RWPE2 (cell line): ENCODE data around the gene AKAP5.

Experiments
- ATAC-seq: fragments of 200-7000 bp; cut with Tn5 transposase; 3 replicates; pipeline ENCODE4 v1.9.1; 2021; ENCODE audit warnings: low read depth
- DNase-seq: peaks from one replicate; pipeline ENCODE4 v3.0.0-alpha.2; 2020; ENCODE audit warnings: low spot score
- H3K27ac ChIP-seq: fragments of 450-650 bp; 2 replicates; pipeline ENCODE4 v1.5.1; 2017; ENCODE audit warnings: mild to moderate bottlenecking; ENCODE audit not compliant: poor library complexity, severe bottlenecking
- H3K27me3 ChIP-seq: fragments of 250-450 bp; sonication (Bioruptor Pico); 2 replicates; pipeline ENCODE4 v1.5.1; 2021; ENCODE audit warnings: mild to moderate bottlenecking, moderate library complexity; ENCODE audit not compliant: insufficient read depth, poor library complexity, severe bottlenecking
- H3K36me3 ChIP-seq: fragments of 250-450 bp; sonication (Bioruptor Pico); 2 replicates; pipeline ENCODE4 v1.5.1; 2020; ENCODE audit warnings: low read depth, mild to moderate bottlenecking, moderate library complexity
- H3K4me1 ChIP-seq: fragments of 250-450 bp; sonication (Bioruptor Pico); 2 replicates; pipeline ENCODE4 v1.5.1; 2021; ENCODE audit warnings: mild to moderate bottlenecking, moderate library complexity; ENCODE audit not compliant: insufficient read depth, poor library complexity, severe bottlenecking
- H3K4me3 ChIP-seq: fragments of 250-450 bp; sonication (Bioruptor Pico); 2 replicates; pipeline ENCODE4 v1.5.1; 2021; ENCODE audit warnings: mild to moderate bottlenecking, moderate library complexity; ENCODE audit not compliant: severe bottlenecking
- H3K9me3 ChIP-seq: fragments of 250-450 bp; sonication (Bioruptor Pico); 2 replicates; pipeline ENCODE4 v1.5.1; 2021; ENCODE audit warnings: mild to moderate bottlenecking, moderate library complexity; ENCODE audit not compliant: severe bottlenecking
- CTCF ChIP-seq: fragments of 450-650 bp; IDR thresholded peaks from one replicate; pipeline ENCODE4 v1.5.1; 2017; ENCODE audit warnings: mild to moderate bottlenecking, moderate library complexity; ENCODE audit not compliant: poor library complexity, severe bottlenecking

AKAP5 gene

GRCh38 chr14:64454671-64455070 is 10.6 kb upstream of the AKAP5 start:
- peaks cover 96% of the 10 kb centered on the region for H3K36me3 ChIP-seq
- TF ChIP-seq CTCF: no peak
- no peak for ATAC-seq

GRCh38 chr14:64459405-64460136 is 5.7 kb upstream of the AKAP5 start:
- Histone ChIP-seq H3K36me3 (peaks cover 54% of the 10 kb centered on the region), H3K27ac (no peak overlapping the region), H3K27me3 (no peaks in the 10 kb centered on the region), H3K9me3 (no peaks in the 10 kb centered on the region), H3K4me3 (no peak overlapping the region), H3K4me1 (peaks cover 4% of the 10 kb centered on the region)
- TF ChIP-seq CTCF: no peak
- ATAC-seq (no peak), DNase-seq (no peak)

More at GRCh38 chr14:64454671-64455070, 10.6 kb upstream of the AKAP5 start:
- DNase-seq: no peak
- Histone ChIP-seq H3K27ac (no peak overlapping the region), H3K27me3 (no peaks in the 10 kb centered on the region), H3K9me3 (no peaks in the 10 kb centered on the region), H3K4me1 (no peaks in the 10 kb centered on the region), H3K4me3 (no peak overlapping the region)

- H3K27ac ChIP-seq: no peak overlapping the region
- no peak for ATAC-seq
- H3K9me3 ChIP-seq: no peaks in the 10 kb centered on the region
- DNase-seq: no peak
- H3K4me3 ChIP-seq: no peak overlapping the region
- TF ChIP-seq CTCF: no peak
- H3K4me1 ChIP-seq: peaks cover 10% of the 10 kb centered on the region
- no peaks in the 10 kb centered on the region for H3K27me3 ChIP-seq
- peaks cover 38% of the 10 kb centered on the region for H3K36me3 ChIP-seq
Observed at GRCh38 chr14:64461221-64461620, 4.1 kb upstream of the AKAP5 start.

GRCh38 chr14:64463195-64463594 is 2.1 kb upstream of the AKAP5 start:
- Histone ChIP-seq H3K36me3 (peaks cover 22% of the 10 kb centered on the region), H3K4me1 (peaks cover 12% of the 10 kb centered on the region), H3K9me3 (no peaks in the 10 kb centered on the region), H3K27ac (no peak overlapping the region), H3K4me3 (no peak overlapping the region), H3K27me3 (no peaks in the 10 kb centered on the region)
- TF ChIP-seq CTCF: no peak
- DNase-seq (no peak), ATAC-seq (no peak)

GRCh38 chr14:64463873-64464272 is 1.4 kb upstream of the AKAP5 start:
- Histone ChIP-seq H3K27ac (no peak overlapping the region), H3K36me3 (peaks cover 15% of the 10 kb centered on the region), H3K4me1 (peaks cover 12% of the 10 kb centered on the region), H3K4me3 (no peak overlapping the region), H3K27me3 (no peaks in the 10 kb centered on the region), H3K9me3 (no peaks in the 10 kb centered on the region)
- ATAC-seq (no peak), DNase-seq (no peak)
- no peak for TF ChIP-seq CTCF
